ENCODE data around the gene CDK4.

Gene CDK4

GRCh38 chr12:57751788-57752667 is at the start of gene CDK4:
TSS of gene CDK4 (minus strand) at chr12:57752310. CDS start at chr12:57751717, 593 bp downstream.
- peak within 1 kb of the TSS; percentile 88 for H3K4me2 ChIP-seq (ENCODE audit: low read length)
- peak within 1 kb of the TSS; percentile 65 for H3K9ac ChIP-seq
- H3K4me3 ChIP-seq (ENCODE audit: low read depth, low read length) = peak within 1 kb of the TSS; percentile 94
- H2AFZ ChIP-seq = peak within 1 kb of the TSS; percentile 91
- peaks cover 9% of the 10 kb centered on the region for H3K4me1 ChIP-seq
- H3K9me3 ChIP-seq (ENCODE audit: control insufficient read depth, low read length) = no peaks in the 10 kb centered on the region
- peak within 1 kb of the TSS; percentile 88 for H3K27ac ChIP-seq
- no peaks in the 10 kb centered on the region for H3K27me3 ChIP-seq (ENCODE audit: control insufficient read depth, insufficient read depth, low read length)
- H3K36me3 ChIP-seq (ENCODE audit: control insufficient read depth, insufficient read depth, low read length) = no peaks in the 10 kb centered on the region
- no peak for TF ChIP-seq CTCF (IDR thresholded peaks at IDR 0.05)
- H3K79me2 ChIP-seq = peaks cover 5% of the 10 kb centered on the region

GRCh38 chr12:57800965-57801364 is 48.9 kb upstream of the CDK4 start:
- Histone ChIP-seq H3K36me3 (ENCODE audit: control insufficient read depth, insufficient read depth, low read length) (no peaks in the 10 kb centered on the region), H3K27ac (no peak overlapping the region)

GRCh38 chr12:57797933-57798332 is 45.8 kb upstream of the CDK4 start:
- H3K36me3 ChIP-seq (ENCODE audit: control insufficient read depth, insufficient read depth, low read length) = no peaks in the 10 kb centered on the region
- H3K27ac ChIP-seq = no peak overlapping the region
- TF ChIP-seq CTCF (IDR thresholded peaks at IDR 0.05) = no peak

More at GRCh38 chr12:57800965-57801364, 48.9 kb upstream of the CDK4 start:
- no peaks in the 10 kb centered on the region for H3K79me2 ChIP-seq
- H3K9me3 ChIP-seq (ENCODE audit: control insufficient read depth, low read length) = no peaks in the 10 kb centered on the region
- H2AFZ ChIP-seq = no peak overlapping the region
- no peak overlapping the region for H3K4me3 ChIP-seq (ENCODE audit: low read depth, low read length)
- no peaks in the 10 kb centered on the region for H3K27me3 ChIP-seq (ENCODE audit: control insufficient read depth, insufficient read depth, low read length)
- no peak overlapping the region for H3K4me2 ChIP-seq (ENCODE audit: low read length)
- no peak overlapping the region for H3K9ac ChIP-seq
- no peak for TF ChIP-seq CTCF (IDR thresholded peaks at IDR 0.05)
- H3K4me1 ChIP-seq = no peaks in the 10 kb centered on the region

GRCh38 chr12:57796996-57797395 is 44.9 kb upstream of the CDK4 start:
- no peak overlapping the region for H3K4me2 ChIP-seq (ENCODE audit: low read length)
- H3K9ac ChIP-seq = no peak overlapping the region
- no peak overlapping the region for H3K27ac ChIP-seq
- H3K4me1 ChIP-seq = no peaks in the 10 kb centered on the region
- no peak overlapping the region for H3K4me3 ChIP-seq (ENCODE audit: low read depth, low read length)
- H3K36me3 ChIP-seq (ENCODE audit: control insufficient read depth, insufficient read depth, low read length) = no peaks in the 10 kb centered on the region
- no peak for TF ChIP-seq CTCF (IDR thresholded peaks at IDR 0.05)
- H2AFZ ChIP-seq = no peak overlapping the region
- H3K79me2 ChIP-seq = peaks cover 3% of the 10 kb centered on the region
- no peaks in the 10 kb centered on the region for H3K27me3 ChIP-seq (ENCODE audit: control insufficient read depth, insufficient read depth, low read length)
- H3K9me3 ChIP-seq (ENCODE audit: control insufficient read depth, low read length) = no peaks in the 10 kb centered on the region

More at GRCh38 chr12:57797933-57798332, 45.8 kb upstream of the CDK4 start:
- Histone ChIP-seq H3K27me3 (ENCODE audit: control insufficient read depth, insufficient read depth, low read length) (no peaks in the 10 kb centered on the region), H3K4me2 (ENCODE audit: low read length) (no peak overlapping the region), H3K4me3 (ENCODE audit: low read depth, low read length) (no peak overlapping the region), H3K79me2 (peaks cover 3% of the 10 kb centered on the region), H3K9ac (no peak overlapping the region), H3K9me3 (ENCODE audit: control insufficient read depth, low read length) (no peaks in the 10 kb centered on the region), H2AFZ (no peak overlapping the region), H3K4me1 (no peaks in the 10 kb centered on the region)
